ENCODE data around the gene FBXL5. TPM values are rescaled to one million over a fixed set of nuclear protein-coding genes. Genes with fewer than 3 reads are reported as not detected.

The FBXL5 gene
- total and polyA plus RNA-seq, 2 of the 13 experiments (the other 11 are each of a cell fraction or from before 2014, with no cell fraction given), result 17.4 to 45.3 TPM

DNA sequence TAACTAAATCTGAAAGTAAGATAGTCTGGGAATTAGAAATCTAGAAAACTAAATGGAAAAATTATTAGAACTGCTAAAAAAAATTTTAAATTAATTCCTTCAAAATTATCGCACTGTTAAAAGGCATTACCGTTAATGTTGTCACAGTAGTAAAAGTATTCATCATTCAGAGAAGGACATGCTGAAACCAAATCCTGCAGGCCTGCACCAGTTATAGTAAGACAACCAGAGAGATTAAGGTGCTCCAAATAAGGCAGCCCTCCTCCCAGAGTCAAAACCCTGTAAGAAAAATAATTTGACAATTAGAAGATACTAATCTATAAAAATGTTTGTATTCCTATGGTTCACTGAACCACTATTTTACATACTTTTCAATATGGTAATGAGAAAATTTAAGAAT, 43.0 kb downstream of the FBXL5 start:
- Histone ChIP-seq H3K9me3 (ENCODE audit: low read length) (no peaks in the 10 kb centered on the region), H2AFZ (ENCODE audit: low read length) (no peak overlapping the region), H3K4me3 (replicated peaks in 1 of 3; ENCODE audit: insufficient read depth in 1 of 3, low read depth in 2 of 3, low read length in 3 of 3) (no peak overlapping the region), H3K27ac (ENCODE audit: extremely low read length, insufficient read depth, low read length) (no peak overlapping the region), H3K4me1 (ENCODE audit: insufficient read depth, low read length) (no peaks in the 10 kb centered on the region), H3K27me3 (ENCODE audit: control insufficient read depth in 1 of 2, insufficient read depth in 2 of 2, low read length in 2 of 2) (no peaks in the 10 kb centered on the region), H3K9ac (ENCODE audit: insufficient read depth, low read depth, low read length) (no peak overlapping the region), H3K36me3 (replicated peaks in 1 of 2; ENCODE audit: control insufficient read depth in 1 of 2, insufficient read depth in 2 of 2, low read length in 2 of 2) (peaks cover 0 to 9% of the 10 kb centered on the region in 2 experiments; a peak in 2 of 5 replicates), H4K20me1 (ENCODE audit: insufficient read depth, low read length) (no peaks in the 10 kb centered on the region), H3K4me2 (ENCODE audit: low read depth, low read length) (no peak overlapping the region), H3K79me2 (ENCODE audit: insufficient read depth, low read length) (peaks cover 4% of the 10 kb centered on the region)
- ChIA-PET POLR2A (no interaction called here), CTCF (ENCODE audit: low intra/inter-chr PET ratio, low total read pairs) (no interaction called here)
- ATAC-seq, result no peak
- no peak for FAIRE-seq
- BruUV-seq (replicated peaks), result no TSS peak
- no peak for DNase-seq (ENCODE audit: low spot score)
- TF ChIP-seq, protein P1, sequence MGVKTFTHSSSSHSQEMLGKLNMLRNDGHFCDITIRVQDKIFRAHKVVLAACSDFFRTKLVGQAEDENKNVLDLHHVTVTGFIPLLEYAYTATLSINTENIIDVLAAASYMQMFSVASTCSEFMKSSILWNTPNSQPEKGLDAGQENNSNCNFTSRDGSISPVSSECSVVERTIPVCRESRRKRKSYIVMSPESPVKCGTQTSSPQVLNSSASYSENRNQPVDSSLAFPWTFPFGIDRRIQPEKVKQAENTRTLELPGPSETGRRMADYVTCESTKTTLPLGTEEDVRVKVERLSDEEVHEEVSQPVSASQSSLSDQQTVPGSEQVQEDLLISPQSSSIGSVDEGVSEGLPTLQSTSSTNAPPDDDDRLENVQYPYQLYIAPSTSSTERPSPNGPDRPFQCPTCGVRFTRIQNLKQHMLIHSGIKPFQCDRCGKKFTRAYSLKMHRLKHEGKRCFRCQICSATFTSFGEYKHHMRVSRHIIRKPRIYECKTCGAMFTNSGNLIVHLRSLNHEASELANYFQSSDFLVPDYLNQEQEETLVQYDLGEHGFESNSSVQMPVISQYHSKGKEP (CRISPR knock-in tag; IDR thresholded peaks at IDR 0.05), result no peak
- no peak for TF ChIP-seq HOXD1 (CRISPR knock-in tag; IDR thresholded peaks at IDR 0.05)
- TF ChIP-seq SMAD1 (CRISPR knock-in tag; IDR thresholded peaks at IDR 0.05; ENCODE audit: borderline replicate concordance, low read depth), result no peak
- TF ChIP-seq MIER2 (CRISPR knock-in tag; IDR thresholded peaks at IDR 0.05), result no peak
- TF ChIP-seq SP1 (IDR thresholded peaks at IDR 0.05), result no peak
- TF ChIP-seq SP1 (CRISPR knock-in tag; IDR thresholded peaks at IDR 0.05), result no peak
- no peak for TF ChIP-seq FOSL2 (CRISPR knock-in tag; IDR thresholded peaks at IDR 0.05)
- TF ChIP-seq ZNF101 (CRISPR knock-in tag; IDR thresholded peaks at IDR 0.05; ENCODE audit: borderline replicate concordance, low read depth), result no peak
- no peak for TF ChIP-seq SRY (CRISPR knock-in tag; IDR thresholded peaks at IDR 0.05)
- no peak for TF ChIP-seq ASH2L (IDR thresholded peaks at IDR 0.05; ENCODE audit: insufficient read length, low read depth, low read length)
- TF ChIP-seq, protein P2, sequence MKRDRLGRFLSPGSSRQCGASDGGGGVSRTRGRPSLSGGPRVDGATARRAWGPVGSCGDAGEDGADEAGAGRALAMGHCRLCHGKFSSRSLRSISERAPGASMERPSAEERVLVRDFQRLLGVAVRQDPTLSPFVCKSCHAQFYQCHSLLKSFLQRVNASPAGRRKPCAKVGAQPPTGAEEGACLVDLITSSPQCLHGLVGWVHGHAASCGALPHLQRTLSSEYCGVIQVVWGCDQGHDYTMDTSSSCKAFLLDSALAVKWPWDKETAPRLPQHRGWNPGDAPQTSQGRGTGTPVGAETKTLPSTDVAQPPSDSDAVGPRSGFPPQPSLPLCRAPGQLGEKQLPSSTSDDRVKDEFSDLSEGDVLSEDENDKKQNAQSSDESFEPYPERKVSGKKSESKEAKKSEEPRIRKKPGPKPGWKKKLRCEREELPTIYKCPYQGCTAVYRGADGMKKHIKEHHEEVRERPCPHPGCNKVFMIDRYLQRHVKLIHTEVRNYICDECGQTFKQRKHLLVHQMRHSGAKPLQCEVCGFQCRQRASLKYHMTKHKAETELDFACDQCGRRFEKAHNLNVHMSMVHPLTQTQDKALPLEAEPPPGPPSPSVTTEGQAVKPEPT (CRISPR knock-in tag; IDR thresholded peaks at IDR 0.05; ENCODE audit: low read depth), result no peak
- TF ChIP-seq PRMT3 (CRISPR knock-in tag; IDR thresholded peaks at IDR 0.05; ENCODE audit: borderline replicate concordance, low read depth), result no peak
- TF ChIP-seq ZNF678 (CRISPR knock-in tag; IDR thresholded peaks at IDR 0.05), result no peak
- intact Hi-C loops (cut with micrococcal nuclease; ENCODE audit: unreplicated experiment), result no loop called here
- in situ Hi-C loops (cut with HindIII; ENCODE audit: extremely low pct_ligation_motif_present, low pct_unique_long_range_greater_than_20kb), result no loop called here
- WGBS (ENCODE audit: low lambda C conversion rate), result 99% methylated on average over 2 of the region's 2 CpGs
